HG03196 (cell line): Measurements from ENCODE around the gene SNAPC2.

Experiments
- ATAC-seq: cut with Tn5 transposase; IDR thresholded peaks from one replicate; pipeline ENCODE4 v1.9.1; 2021; ENCODE audit not compliant: unreplicated experiment

Gene SNAPC2

DNA sequence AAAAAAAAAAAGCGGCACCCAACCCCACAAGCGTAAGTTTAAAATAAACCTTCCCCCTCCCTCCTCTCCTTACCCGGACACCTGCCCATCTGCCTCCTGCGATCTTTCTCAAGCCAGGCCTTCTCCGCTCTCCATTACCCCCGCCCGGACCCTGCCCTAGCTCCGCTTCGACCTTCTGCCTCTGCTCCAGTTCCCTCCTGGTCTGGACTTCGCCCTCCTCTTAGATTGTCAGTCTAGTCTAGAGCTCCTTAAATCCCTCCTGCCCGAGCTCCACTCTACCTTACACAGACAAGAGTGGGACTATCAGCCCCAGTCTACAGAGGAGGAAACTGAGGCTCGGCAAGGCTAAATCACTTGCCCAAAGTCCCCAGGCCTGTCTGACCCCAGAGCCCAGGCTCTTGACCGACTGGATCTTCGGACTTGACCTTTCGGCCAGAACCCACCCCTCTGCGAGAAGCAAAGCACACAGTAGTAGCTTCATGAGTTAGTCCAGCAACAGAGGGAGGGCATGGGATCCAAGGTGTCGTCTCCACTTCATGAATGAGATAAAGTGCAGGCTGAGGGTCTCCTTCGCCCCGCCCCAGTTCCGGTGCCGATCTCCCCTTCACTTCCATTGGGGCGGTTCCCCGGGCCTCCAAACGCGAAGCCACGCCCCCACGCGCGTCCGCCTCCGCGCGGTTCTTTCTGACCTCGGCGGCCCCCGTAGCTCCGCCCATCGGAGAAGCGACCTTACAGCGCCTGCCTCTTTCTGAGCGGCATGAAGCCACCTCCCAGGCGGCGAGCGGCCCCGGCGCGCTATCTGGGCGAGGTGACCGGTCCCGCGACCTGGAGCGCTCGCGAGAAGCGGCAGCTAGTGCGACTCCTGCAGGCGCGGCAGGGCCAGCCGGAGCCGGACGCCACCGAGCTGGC lies at the start of gene SNAPC2:
SNAPC2 (plus strand) TSS at position 729 of the 909 bp plus-strand sequence; CDS start at position 758, 29 bp downstream.
- ATAC-seq: peak; percentile 56

DNA sequence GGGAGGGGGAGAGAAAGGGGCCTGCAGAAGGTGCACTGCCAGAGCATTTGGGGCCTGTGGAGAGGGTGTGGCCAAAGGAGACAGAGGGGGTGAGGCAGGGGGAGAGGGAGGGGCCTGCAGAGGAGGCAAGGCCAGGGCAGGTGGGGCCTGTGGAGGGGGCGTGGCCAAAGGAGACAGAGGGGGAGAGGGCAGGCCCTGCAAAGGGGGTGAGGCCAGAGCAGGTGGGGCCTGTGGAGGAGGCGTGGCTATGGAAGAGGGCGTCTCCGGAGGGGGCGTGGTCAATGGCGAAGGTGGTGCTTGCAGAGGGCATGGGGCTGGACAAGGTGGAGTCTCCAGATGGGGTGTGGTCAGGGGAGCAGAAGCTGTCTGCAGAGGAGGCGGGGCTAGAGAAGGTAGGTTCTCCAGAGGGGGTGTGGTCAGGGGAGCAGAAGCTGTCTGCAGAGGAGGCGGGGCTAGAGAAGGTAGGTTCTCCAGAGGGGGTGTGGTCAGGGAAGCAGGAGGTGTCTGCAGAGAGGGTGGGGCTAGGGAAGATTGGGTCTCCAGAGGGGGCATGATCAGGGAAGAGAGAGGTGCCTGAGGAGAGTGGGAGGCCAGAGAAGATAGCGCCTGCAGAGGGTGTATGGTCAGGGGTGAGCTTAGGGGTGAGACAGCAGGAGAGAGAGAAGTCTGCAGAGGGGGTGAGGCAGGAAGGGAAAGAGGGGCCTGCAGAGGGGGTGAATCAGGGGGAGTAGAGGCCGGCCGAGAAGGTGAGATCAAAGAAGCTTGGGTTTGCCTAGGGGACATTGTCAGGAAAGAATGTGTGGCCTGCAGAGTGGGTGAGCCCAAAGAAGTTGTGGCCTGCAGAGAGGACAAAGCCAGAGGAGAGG lies 49.3 kb upstream of the SNAPC2 start:
- ATAC-seq: no peak

DNA sequence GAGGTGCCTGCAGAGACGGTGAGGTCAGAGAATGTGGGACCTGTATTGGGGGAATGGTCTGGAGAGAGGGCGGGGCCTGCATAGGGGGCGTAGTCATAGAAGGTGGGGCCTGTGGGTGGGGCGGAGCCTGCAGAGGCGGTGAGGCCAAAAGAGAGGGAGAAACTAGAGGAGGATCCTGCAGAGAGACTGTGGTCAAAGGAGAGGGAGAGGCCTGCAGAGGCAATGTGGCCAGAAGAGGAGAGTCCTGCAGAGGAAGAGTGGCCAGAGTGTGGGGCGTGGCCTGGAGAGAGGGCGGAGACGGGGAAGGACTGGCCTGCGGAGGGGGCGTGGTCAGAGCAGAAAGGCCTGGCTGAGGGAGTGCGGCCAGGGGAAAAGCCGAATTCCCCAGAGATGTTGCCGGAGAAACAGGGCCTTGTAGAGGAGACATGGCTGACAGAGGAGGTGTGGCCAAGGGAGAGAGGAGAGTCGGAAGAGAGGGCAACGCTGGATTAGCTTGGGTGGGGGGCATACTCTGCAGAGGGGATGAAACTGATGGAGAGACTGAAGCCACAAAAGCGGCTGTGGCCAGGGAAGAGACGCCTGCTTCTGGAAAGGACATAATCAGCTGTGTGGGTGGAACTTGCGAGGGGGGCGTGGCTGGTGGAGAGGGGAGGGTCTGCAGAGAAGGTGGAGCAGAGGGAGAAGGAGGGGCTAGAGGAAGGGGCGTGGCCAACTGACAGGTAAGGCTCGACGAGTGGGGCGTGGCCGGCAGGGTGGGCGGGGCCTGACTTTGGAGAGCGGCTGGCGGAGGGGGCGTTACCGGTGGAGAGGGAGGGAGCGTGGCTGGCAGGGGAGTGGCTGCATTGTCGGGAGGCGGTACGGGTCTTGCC lies 48.5 kb upstream of the SNAPC2 start:
- no peak for ATAC-seq

DNA sequence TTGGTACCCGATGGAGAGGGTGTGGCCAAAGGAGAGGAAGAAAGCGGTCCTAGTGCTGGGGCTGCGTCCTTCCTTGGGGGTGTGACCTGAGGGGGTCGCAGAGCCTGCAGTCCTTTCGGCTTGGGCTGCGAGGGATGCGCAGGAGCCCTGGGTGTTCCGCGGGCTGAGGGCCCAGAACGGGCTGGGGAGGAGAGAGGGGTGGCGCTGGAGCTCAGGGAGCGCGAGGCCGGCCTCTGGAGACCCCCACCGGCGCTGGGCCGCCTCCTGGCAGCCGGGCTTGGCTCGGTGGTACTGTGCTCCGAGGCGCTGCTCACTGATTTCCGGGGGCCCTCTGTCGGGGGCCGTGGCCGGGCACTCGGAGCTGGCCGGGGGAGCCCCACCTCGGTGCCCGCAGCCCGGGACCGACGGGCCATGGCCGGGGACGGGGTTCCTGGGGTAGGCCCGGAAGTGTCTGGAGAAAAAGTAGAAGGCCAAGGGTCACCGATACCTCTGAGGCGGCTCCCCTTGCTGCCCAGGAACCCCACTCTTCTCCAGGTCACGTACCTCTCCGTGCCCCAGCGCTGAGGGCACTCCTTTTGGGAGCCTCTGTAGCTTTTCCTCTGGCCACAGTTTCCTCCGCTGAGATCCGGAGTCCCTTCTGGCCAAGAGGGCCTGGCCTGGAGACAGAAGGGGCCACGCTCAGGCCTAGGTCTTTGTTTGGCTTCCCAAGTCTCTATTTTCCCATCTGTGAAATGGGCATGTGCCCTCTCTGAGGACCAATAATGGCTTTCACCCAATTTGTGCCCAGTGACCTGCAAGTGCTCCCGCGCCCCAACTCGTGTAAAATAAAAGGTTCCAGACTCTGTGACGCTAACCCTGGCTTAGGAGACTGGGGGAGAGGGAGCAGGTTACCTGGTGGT lies 47.6 kb upstream of the SNAPC2 start:
- ATAC-seq: no peak

DNA sequence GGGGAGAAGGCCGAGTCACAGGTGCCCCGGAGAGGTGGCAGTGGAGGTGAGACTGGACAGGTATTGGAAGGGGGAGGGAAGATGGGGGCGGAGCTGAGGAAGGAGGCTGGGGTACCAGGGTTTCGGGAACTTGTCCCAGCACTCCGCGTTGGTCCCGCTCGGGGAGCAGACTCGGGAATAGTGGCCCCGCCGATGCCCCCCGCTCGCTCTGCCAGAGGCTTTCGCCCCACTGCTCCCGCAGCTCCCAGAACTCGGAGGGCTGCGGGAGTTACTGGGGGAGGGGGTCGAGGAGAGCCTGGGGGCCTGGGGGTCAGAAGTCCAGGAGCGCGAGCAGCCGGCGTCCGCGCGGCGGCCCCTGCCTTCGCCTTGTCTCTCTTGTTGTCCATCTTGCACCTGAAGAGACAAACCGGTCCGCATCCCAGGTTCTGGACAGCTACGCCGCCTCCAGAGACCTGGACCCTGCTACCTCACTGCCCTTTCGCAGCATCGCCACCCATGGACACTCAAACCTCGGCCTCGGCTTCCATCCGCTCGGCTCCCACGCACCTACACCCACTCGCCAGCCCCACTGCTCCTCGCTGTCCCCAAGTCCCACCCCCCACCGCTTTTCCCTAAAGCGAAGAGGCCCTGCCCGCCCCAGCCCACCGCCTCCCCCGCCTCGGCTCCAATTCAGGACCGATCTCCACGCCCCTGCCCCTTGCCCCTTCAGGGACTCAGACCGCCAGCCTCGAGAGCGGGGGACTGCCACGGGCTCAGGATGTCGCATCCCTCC lies 46.6 kb upstream of the SNAPC2 start:
- no peak for ATAC-seq

- no peak for ATAC-seq
Measured at GRCh38 chr19:7874076-7874896, 45.9 kb upstream of the SNAPC2 start, which contains the start of gene PRR36. TSS of gene PRR36 (minus strand) at chr19:7874390. CDS start at chr19:7873689, 701 bp downstream.

DNA sequence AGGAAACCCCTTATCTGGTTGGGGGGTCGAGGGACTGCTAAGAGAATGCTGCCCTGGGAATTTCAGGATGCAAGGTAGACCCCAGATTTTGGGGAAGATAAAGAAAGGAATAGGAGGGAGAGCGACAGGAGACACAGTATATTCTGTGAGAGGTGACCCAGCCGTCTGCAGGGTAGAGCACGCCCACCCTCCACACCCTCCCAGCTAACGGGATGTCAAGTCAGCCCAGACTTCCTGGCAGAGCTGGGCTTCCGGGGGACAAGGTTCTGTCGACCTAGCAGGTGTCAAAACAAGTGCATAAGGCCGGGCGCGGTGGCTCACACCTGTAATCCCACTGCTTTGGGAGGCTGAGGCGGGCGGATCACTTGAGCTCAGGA lies 45.3 kb upstream of the SNAPC2 start:
- ATAC-seq: no peak

GRCh38 chr19:7877249-7877836 lies 42.8 kb upstream of the SNAPC2 start:
- no peak for ATAC-seq

GRCh38 chr19:7879111-7879807 lies 40.9 kb upstream of the SNAPC2 start:
- ATAC-seq: no peak

- ATAC-seq: no peak
Measured at GRCh38 chr19:7879836-7880235, 40.3 kb upstream of the SNAPC2 start.

DNA sequence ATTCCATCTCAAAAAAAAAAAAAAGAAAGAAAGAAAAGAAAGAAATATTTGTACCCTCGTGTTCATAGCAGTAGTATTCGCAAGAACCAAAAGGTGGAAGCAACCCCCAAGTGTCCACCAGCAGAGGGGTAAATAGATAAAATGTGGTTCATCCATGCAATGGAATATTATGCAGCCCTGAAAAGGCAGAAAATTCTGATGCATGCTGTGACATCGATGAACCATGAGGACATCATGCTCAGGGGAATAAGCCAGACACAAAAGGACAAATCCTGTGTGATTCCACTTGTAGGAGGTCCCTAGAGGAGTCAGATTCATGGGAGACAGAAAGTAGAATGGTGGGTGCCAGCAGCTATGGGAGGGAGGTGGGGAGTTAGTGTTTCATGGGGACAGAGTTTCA lies 38.2 kb upstream of the SNAPC2 start:
- no peak for ATAC-seq

DNA sequence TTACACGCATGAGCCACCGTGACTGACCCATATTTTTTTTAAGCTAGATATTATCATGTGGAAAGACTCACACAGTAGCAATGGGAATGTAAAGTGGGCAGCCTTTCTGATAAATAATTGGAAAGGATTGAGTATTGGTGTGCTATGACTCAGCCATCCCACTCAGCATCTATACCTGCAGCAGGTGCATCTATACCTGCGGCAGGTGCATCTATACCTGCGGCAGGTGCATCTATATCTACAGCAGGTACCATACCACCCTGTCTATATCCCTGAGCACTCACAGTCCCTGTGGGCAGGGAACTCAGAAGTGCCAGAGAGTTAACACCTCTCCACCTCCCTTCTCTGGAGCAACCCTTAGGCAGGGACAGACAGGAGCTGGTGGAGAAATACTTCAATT lies 37.0 kb upstream of the SNAPC2 start:
- ATAC-seq: no peak

DNA sequence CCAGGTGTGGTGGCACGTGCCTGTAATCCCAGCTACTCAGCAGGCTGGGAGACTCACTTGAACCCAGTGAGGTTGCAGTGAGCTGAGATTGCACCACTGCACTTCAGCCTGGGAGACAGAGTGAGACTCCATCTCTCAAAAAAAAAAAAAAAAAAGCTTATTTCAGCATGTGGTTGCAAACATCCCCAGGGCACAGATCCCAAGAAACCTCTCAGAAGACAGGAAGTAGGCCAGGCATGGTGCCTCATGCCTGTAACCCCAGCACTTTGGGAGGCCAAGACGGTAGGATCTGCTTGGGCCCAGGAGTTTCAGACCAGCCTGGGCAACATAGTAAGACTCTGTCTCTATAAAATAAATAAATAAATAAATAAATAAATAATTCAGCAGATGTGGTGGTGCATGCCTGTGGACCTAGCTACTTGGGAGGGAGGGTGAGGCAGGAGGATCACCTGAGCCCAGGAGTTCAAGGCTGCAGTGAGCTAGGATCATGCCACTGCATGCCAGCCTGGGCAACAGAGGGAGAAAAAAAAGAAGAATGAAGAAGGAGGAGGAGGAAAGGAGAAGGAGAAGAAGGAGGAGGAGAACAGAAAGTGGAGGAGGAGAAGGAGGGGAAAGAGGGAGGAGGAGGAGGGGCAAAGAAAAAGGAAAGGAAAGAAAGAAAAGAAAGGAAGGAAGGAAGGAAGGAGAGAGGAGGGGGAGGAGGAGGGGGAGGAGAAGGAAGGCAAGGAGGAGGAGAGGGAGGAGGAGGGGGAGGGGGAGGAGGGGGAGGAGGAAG lies 36.2 kb upstream of the SNAPC2 start:
- no peak for ATAC-seq

GRCh38 chr19:7885818-7886217 lies 34.3 kb upstream of the SNAPC2 start:
- no peak for ATAC-seq

GRCh38 chr19:7887408-7888144 lies 32.6 kb upstream of the SNAPC2 start:
- no peak for ATAC-seq
